ENCODE results near the gene ELOVL2. TPM values are rescaled to one million over a fixed set of nuclear protein-coding genes. Genes with fewer than 3 reads are reported as not detected.

Gene ELOVL2
- total RNA-seq, 1 donor from 2014 or later, result 1.4 TPM

GRCh38 chr6:11030904-11031303 is 13.2 kb downstream of the ELOVL2 start:
- H3K4me1 ChIP-seq, result peaks cover 7% of the 10 kb centered on the region
- H3K9me3 ChIP-seq (replicated peaks), result no peaks in the 10 kb centered on the region
- intact Hi-C loops (cut with micrococcal nuclease), result no loop called here
- no peak overlapping the region for H3K27ac ChIP-seq (replicated peaks)
- peaks cover 51% of the 10 kb centered on the region for H3K27me3 ChIP-seq (ENCODE audit: low read depth)
- H3K36me3 ChIP-seq, result no peaks in the 10 kb centered on the region
- no peak for DNase-seq
- TF ChIP-seq CTCF (IDR thresholded peaks at IDR 0.05; ENCODE audit: borderline replicate concordance), result no peak
- H3K4me3 ChIP-seq, result no peak overlapping the region

GRCh38 chr6:11028959-11029358 is 15.1 kb downstream of the ELOVL2 start:
- H3K36me3 ChIP-seq, result no peaks in the 10 kb centered on the region
- H3K4me1 ChIP-seq, result peaks cover 12% of the 10 kb centered on the region
- no peak for TF ChIP-seq CTCF (IDR thresholded peaks at IDR 0.05; ENCODE audit: borderline replicate concordance)
- peaks cover 45% of the 10 kb centered on the region for H3K27me3 ChIP-seq (ENCODE audit: low read depth)
- no peaks in the 10 kb centered on the region for H3K9me3 ChIP-seq (replicated peaks)
- DNase-seq, result no peak
- H3K27ac ChIP-seq (replicated peaks), result no peak overlapping the region
- H3K4me3 ChIP-seq, result no peak overlapping the region
- intact Hi-C loops (cut with micrococcal nuclease), result no loop called here

GRCh38 chr6:11027565-11028110 is 16.5 kb downstream of the ELOVL2 start:
- Histone ChIP-seq H3K36me3 (no peaks in the 10 kb centered on the region), H3K4me1 (peaks cover 21% of the 10 kb centered on the region), H3K27me3 (ENCODE audit: low read depth) (peaks cover 34% of the 10 kb centered on the region), H3K9me3 (replicated peaks) (no peaks in the 10 kb centered on the region), H3K4me3 (no peak overlapping the region), H3K27ac (replicated peaks) (no peak overlapping the region)
- no peak for TF ChIP-seq CTCF (IDR thresholded peaks at IDR 0.05; ENCODE audit: borderline replicate concordance)
- intact Hi-C loops (cut with micrococcal nuclease), result no loop called here
- DNase-seq, result no peak

- H3K4me3 ChIP-seq, result peak overlapping the region; percentile 17
- intact Hi-C loops (cut with micrococcal nuclease), result no loop called here
- no peaks in the 10 kb centered on the region for H3K36me3 ChIP-seq
- peaks cover 34% of the 10 kb centered on the region for H3K27me3 ChIP-seq (ENCODE audit: low read depth)
- H3K9me3 ChIP-seq (replicated peaks), result no peaks in the 10 kb centered on the region
- peak overlapping the region; percentile 29 for H3K27ac ChIP-seq (replicated peaks)
- no peak for TF ChIP-seq CTCF (IDR thresholded peaks at IDR 0.05; ENCODE audit: borderline replicate concordance)
- H3K4me1 ChIP-seq, result peaks cover 37% of the 10 kb centered on the region
- no peak for DNase-seq
Observed at GRCh38 chr6:11025921-11026635, 18.0 kb downstream of the ELOVL2 start.

- intact Hi-C loops (cut with micrococcal nuclease), result no loop called here
- H3K4me1 ChIP-seq, result peaks cover 46% of the 10 kb centered on the region
- no peak for TF ChIP-seq CTCF (IDR thresholded peaks at IDR 0.05; ENCODE audit: borderline replicate concordance)
Observed at GRCh38 chr6:11025130-11025529, 19.0 kb downstream of the ELOVL2 start.

More at GRCh38 chr6:11025130-11025529, 19.0 kb downstream of the ELOVL2 start:
- Histone ChIP-seq H3K27me3 (ENCODE audit: low read depth) (peaks cover 34% of the 10 kb centered on the region), H3K27ac (replicated peaks) (no peak overlapping the region), H3K36me3 (no peaks in the 10 kb centered on the region), H3K9me3 (replicated peaks) (no peaks in the 10 kb centered on the region), H3K4me3 (no peak overlapping the region)
- DNase-seq, result no peak

Measured in left ventricle myocardium inferior (tissue), 1 donor.